OCI-LY7 (cell line): ENCODE results near the gene SH3RF3.

Experiments
- CTCF ChIP-seq: fragments of 200-600 bp; sonication (generic); conservative IDR thresholded peaks from 2 replicates; pipeline ENCODE4 v1.5.1; 2014; ENCODE audit warnings: mild to moderate bottlenecking, antibody characterized with exemption, low read length, moderate library complexity, mixed read lengths
- EZH2phosphoT487 ChIP-seq: fragments of 200-600 bp; sonication (generic); IDR thresholded peaks from 2 replicates; pipeline ENCODE4 v1.6.1; 2018; ENCODE audit warnings: low read depth, borderline replicate concordance, mild to moderate bottlenecking, mixed run types, antibody characterized with exemption, low read length, moderate library complexity, mixed read lengths

GRCh38 chr2:109537565-109538222, 408.7 kb downstream of the SH3RF3 start:
- TF ChIP-seq CTCF (no peak), EZH2phosphoT487 (no peak)
